Activated naive CD4-positive, alpha-beta T cell treated with anti-CD3 and anti-CD28 coated beads, Interleukin-2, amount 50 U/mL, for 24 hours (primary cell): ENCODE data around the gene ITGB8.
"Not testable (repeated sequence)": the region's sequence is repeated elsewhere in the genome, so short reads cannot be mapped to it uniquely, and the experiment has no call there.

ENCODE experiments used
- H3K27ac Mint-ChIP-seq: one replicate; pipeline ENCODE4 v1.8.0; 2021; ENCODE audit warnings: mild to moderate bottlenecking, mixed read lengths
- H3K27me3 Mint-ChIP-seq: one replicate; pipeline ENCODE4 v1.8.0; 2021; ENCODE audit warnings: mixed read lengths
- H3K36me3 Mint-ChIP-seq: one replicate; pipeline ENCODE4 v1.8.0; 2021; ENCODE audit warnings: mixed read lengths
- H3K4me1 Mint-ChIP-seq: one replicate; pipeline ENCODE4 v1.8.0; 2021; ENCODE audit warnings: mixed read lengths
- H3K4me3 Mint-ChIP-seq: one replicate; pipeline ENCODE4 v1.8.0; 2021; ENCODE audit warnings: mild to moderate bottlenecking, mixed read lengths
- H3K9me3 Mint-ChIP-seq: one replicate; pipeline ENCODE4 v1.8.0; 2021; ENCODE audit warnings: mixed read lengths

Gene ITGB8

GRCh38 chr7:20374399-20374798 is 43.7 kb downstream of the ITGB8 start:
- Mint-ChIP-seq H3K4me3 (no peak overlapping the region), H3K36me3 (no peaks in the 10 kb centered on the region), H3K9me3 (peaks cover 6% of the 10 kb centered on the region), H3K27me3 (no peaks in the 10 kb centered on the region), H3K27ac (no peak overlapping the region), H3K4me1 (no peaks in the 10 kb centered on the region)

GRCh38 chr7:20376796-20377195 is 46.1 kb downstream of the ITGB8 start:
- Mint-ChIP-seq H3K4me3 (no peak overlapping the region), H3K27me3 (no peaks in the 10 kb centered on the region), H3K36me3 (no peaks in the 10 kb centered on the region), H3K9me3 (peaks cover 6% of the 10 kb centered on the region), H3K4me1 (no peaks in the 10 kb centered on the region), H3K27ac (no peak overlapping the region)

GRCh38 chr7:20381406-20382034 is 50.8 kb downstream of the ITGB8 start:
- Mint-ChIP-seq H3K4me1 (no peaks in the 10 kb centered on the region), H3K27me3 (no peaks in the 10 kb centered on the region), H3K9me3 (no peaks in the 10 kb centered on the region), H3K36me3 (no peaks in the 10 kb centered on the region), H3K27ac (no peak overlapping the region), H3K4me3 (no peak overlapping the region)

- no peaks in the 10 kb centered on the region for H3K9me3 Mint-ChIP-seq
- no peak overlapping the region for H3K4me3 Mint-ChIP-seq
- no peak overlapping the region for H3K27ac Mint-ChIP-seq
- H3K36me3 Mint-ChIP-seq: no peaks in the 10 kb centered on the region
- no peaks in the 10 kb centered on the region for H3K27me3 Mint-ChIP-seq
- no peaks in the 10 kb centered on the region for H3K4me1 Mint-ChIP-seq
These were observed 52.7 kb downstream of the ITGB8 start for GRCh38 chr7:20383351-20383750.

- Mint-ChIP-seq H3K36me3 (no peaks in the 10 kb centered on the region), H3K27me3 (no peaks in the 10 kb centered on the region), H3K4me1 (no peaks in the 10 kb centered on the region), H3K4me3 (no peak overlapping the region), H3K27ac (no peak overlapping the region), H3K9me3 (no peaks in the 10 kb centered on the region)
These were observed 54.4 kb downstream of the ITGB8 start for GRCh38 chr7:20385126-20385525.

GRCh38 chr7:20388084-20388483 is 57.4 kb downstream of the ITGB8 start:
- H3K4me1 Mint-ChIP-seq: no peaks in the 10 kb centered on the region
- no peaks in the 10 kb centered on the region for H3K27me3 Mint-ChIP-seq
- no peaks in the 10 kb centered on the region for H3K9me3 Mint-ChIP-seq
- H3K27ac Mint-ChIP-seq: no peak overlapping the region
- no peaks in the 10 kb centered on the region for H3K36me3 Mint-ChIP-seq
- no peak overlapping the region for H3K4me3 Mint-ChIP-seq

GRCh38 chr7:20389192-20389591 is 58.5 kb downstream of the ITGB8 start:
- not testable (repeated sequence) for H3K27me3 Mint-ChIP-seq, H3K9me3 Mint-ChIP-seq, H3K27ac Mint-ChIP-seq

GRCh38 chr7:20393021-20393610 is 62.4 kb downstream of the ITGB8 start:
- Mint-ChIP-seq H3K27ac (no peak overlapping the region), H3K36me3 (no peaks in the 10 kb centered on the region)

More at GRCh38 chr7:20389192-20389591, 58.5 kb downstream of the ITGB8 start:
- not testable (repeated sequence) for H3K4me1 Mint-ChIP-seq, H3K4me3 Mint-ChIP-seq, H3K36me3 Mint-ChIP-seq

GRCh38 chr7:20393616-20394015 is 62.9 kb downstream of the ITGB8 start:
- Mint-ChIP-seq H3K4me1 (no peaks in the 10 kb centered on the region), H3K9me3 (no peaks in the 10 kb centered on the region), H3K27me3 (no peaks in the 10 kb centered on the region), H3K27ac (peak overlapping the region; percentile 24), H3K4me3 (no peak overlapping the region), H3K36me3 (no peaks in the 10 kb centered on the region)

More at GRCh38 chr7:20393021-20393610, 62.4 kb downstream of the ITGB8 start:
- H3K9me3 Mint-ChIP-seq: no peaks in the 10 kb centered on the region
- no peaks in the 10 kb centered on the region for H3K4me1 Mint-ChIP-seq
- H3K4me3 Mint-ChIP-seq: no peak overlapping the region
- no peaks in the 10 kb centered on the region for H3K27me3 Mint-ChIP-seq

- Mint-ChIP-seq H3K36me3 (no peaks in the 10 kb centered on the region), H3K4me1 (no peaks in the 10 kb centered on the region), H3K4me3 (no peak overlapping the region), H3K9me3 (no peaks in the 10 kb centered on the region), H3K27me3 (no peaks in the 10 kb centered on the region), H3K27ac (no peak overlapping the region)
These were observed 63.6 kb downstream of the ITGB8 start for GRCh38 chr7:20394284-20394683.

- no peaks in the 10 kb centered on the region for H3K27me3 Mint-ChIP-seq
- H3K4me3 Mint-ChIP-seq: no peak overlapping the region
- H3K27ac Mint-ChIP-seq: no peak overlapping the region
- H3K4me1 Mint-ChIP-seq: no peaks in the 10 kb centered on the region
- no peaks in the 10 kb centered on the region for H3K9me3 Mint-ChIP-seq
- H3K36me3 Mint-ChIP-seq: no peaks in the 10 kb centered on the region
These were observed 64.4 kb downstream of the ITGB8 start for GRCh38 chr7:20395104-20395503.

- Mint-ChIP-seq H3K27ac (no peak overlapping the region), H3K4me1 (no peaks in the 10 kb centered on the region), H3K27me3 (no peaks in the 10 kb centered on the region), H3K4me3 (no peak overlapping the region), H3K9me3 (no peaks in the 10 kb centered on the region), H3K36me3 (no peaks in the 10 kb centered on the region)
These were observed 64.8 kb downstream of the ITGB8 start for GRCh38 chr7:20395511-20395910.

- no peaks in the 10 kb centered on the region for H3K4me1 Mint-ChIP-seq
- H3K9me3 Mint-ChIP-seq: no peaks in the 10 kb centered on the region
- H3K36me3 Mint-ChIP-seq: no peaks in the 10 kb centered on the region
- no peak overlapping the region for H3K27ac Mint-ChIP-seq
- no peaks in the 10 kb centered on the region for H3K27me3 Mint-ChIP-seq
- no peak overlapping the region for H3K4me3 Mint-ChIP-seq
These were observed 68.8 kb downstream of the ITGB8 start for GRCh38 chr7:20399521-20399920.

- Mint-ChIP-seq H3K27me3 (no peaks in the 10 kb centered on the region), H3K27ac (no peak overlapping the region), H3K4me3 (no peak overlapping the region), H3K4me1 (no peaks in the 10 kb centered on the region), H3K36me3 (no peaks in the 10 kb centered on the region), H3K9me3 (no peaks in the 10 kb centered on the region)
These were observed 71.4 kb downstream of the ITGB8 start for GRCh38 chr7:20401861-20402746.

GRCh38 chr7:20402747-20403230 is 72.1 kb downstream of the ITGB8 start:
- Mint-ChIP-seq H3K36me3 (no peaks in the 10 kb centered on the region), H3K4me1 (no peaks in the 10 kb centered on the region), H3K27ac (no peak overlapping the region), H3K9me3 (no peaks in the 10 kb centered on the region), H3K4me3 (no peak overlapping the region), H3K27me3 (no peaks in the 10 kb centered on the region)

GRCh38 chr7:20403331-20403730 is 72.6 kb downstream of the ITGB8 start:
- Mint-ChIP-seq H3K36me3 (no peaks in the 10 kb centered on the region), H3K4me1 (no peaks in the 10 kb centered on the region), H3K9me3 (no peaks in the 10 kb centered on the region), H3K27ac (no peak overlapping the region), H3K27me3 (no peaks in the 10 kb centered on the region), H3K4me3 (no peak overlapping the region)
